ENCODE results near the gene UBE2V1. TPM values are rescaled to one million over a fixed set of nuclear protein-coding genes. Genes with fewer than 3 reads are reported as not detected.

The UBE2V1 gene
- total RNA-seq, 6 donors from 2014 or later, result 50.3 to 116 (median 69.9) TPM

DNA sequence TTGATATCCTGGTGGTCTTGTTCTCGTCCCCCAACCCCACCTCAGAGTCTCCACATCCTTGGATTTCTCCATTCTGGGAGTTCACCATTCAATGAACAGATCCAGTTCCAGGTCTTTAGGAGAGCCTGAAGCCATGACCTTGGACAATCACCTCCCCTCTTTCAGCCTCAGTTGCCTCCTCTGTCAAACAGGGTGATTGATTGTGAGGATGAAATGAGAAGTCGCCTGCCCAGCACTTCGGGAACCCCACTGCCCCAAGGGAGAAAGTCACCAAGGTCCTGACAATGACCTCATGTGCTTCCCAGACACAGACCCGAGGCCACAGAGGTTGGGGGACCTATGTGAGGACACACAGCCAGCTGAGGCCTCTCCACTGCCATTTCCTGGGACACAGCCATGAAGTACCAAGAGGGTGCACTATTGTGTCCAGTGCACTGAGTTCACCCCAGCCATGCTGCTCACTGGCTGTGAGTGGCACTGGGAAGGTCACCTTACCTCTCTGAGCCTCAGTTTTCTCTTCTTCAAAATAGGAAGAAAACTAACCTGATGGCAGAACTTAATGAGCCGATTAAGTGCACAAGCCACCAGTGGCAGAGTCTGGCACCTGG is 68.5 kb downstream of the UBE2V1 start:
- TF ChIP-seq POLR2AphosphoS5 (IDR thresholded peaks at IDR 0.05), result no peak
- TF ChIP-seq, protein P1, sequence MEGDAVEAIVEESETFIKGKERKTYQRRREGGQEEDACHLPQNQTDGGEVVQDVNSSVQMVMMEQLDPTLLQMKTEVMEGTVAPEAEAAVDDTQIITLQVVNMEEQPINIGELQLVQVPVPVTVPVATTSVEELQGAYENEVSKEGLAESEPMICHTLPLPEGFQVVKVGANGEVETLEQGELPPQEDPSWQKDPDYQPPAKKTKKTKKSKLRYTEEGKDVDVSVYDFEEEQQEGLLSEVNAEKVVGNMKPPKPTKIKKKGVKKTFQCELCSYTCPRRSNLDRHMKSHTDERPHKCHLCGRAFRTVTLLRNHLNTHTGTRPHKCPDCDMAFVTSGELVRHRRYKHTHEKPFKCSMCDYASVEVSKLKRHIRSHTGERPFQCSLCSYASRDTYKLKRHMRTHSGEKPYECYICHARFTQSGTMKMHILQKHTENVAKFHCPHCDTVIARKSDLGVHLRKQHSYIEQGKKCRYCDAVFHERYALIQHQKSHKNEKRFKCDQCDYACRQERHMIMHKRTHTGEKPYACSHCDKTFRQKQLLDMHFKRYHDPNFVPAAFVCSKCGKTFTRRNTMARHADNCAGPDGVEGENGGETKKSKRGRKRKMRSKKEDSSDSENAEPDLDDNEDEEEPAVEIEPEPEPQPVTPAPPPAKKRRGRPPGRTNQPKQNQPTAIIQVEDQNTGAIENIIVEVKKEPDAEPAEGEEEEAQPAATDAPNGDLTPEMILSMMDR (IDR thresholded peaks at IDR 0.05), result no peak
- TF ChIP-seq EP300 (IDR thresholded peaks at IDR 0.05), result no peak
- TF ChIP-seq POLR2A (IDR thresholded peaks at IDR 0.05), result no peak
- H3K27ac ChIP-seq, result peak overlapping the region; percentile 1 to 91 (median 42)
- WGBS, 2 donors, result 75 to 82% methylated on average over 5 of the region's 5 CpGs
- ATAC-seq (ENCODE audit: low FRiP score in 2 of 2) (no peak), DNase-seq (no peak)
- no peaks in the 10 kb centered on the region for H3K36me3 ChIP-seq
- no peak overlapping the region for H3K4me3 ChIP-seq
- H3K27me3 ChIP-seq, result no peaks in the 10 kb centered on the region
- peaks cover 40 to 50% (median 49%) of the 10 kb centered on the region in 4 donors for H3K4me1 ChIP-seq
- H3K9me3 ChIP-seq, result no peaks in the 10 kb centered on the region

DNA sequence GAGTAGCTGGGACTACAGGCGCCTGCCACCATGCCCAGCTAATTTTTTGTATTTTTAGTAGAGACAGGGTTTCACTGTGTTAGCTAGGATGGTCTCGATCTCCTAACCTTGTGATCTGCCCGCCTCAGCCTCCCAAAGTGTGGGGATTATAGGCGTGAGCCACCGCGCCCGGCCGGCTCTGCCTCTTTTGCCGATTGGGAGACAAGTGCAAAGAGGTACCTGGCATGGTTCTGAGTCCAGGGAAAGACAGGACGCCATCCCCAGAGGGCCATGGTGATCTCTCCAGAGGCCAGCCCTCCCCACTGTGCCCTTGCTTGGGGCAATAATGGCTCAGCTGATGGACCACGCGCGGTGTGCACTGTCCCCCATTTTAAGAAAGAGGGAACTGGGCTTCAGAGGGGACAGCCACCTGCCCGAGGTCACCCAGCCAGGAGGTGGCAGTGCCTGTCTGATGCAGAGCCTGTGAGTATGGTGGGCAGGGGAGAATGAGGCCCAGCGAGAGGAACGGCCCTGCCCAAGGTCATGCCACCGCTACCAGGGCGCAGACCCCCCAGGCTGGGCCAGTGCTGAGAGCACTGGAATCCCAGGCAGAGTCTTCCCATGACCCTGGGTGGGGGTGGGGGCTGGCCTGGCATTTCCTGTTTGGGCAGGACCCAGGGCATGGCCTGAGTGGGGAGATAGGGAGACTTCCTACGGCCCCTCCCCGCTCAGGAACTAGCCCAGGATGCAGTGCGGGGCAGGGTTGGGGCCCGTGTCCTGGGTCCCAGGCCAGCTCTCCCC is 69.2 kb downstream of the UBE2V1 start:
- peak in 1 of 2 donors; percentile 80 for DNase-seq

DNA sequence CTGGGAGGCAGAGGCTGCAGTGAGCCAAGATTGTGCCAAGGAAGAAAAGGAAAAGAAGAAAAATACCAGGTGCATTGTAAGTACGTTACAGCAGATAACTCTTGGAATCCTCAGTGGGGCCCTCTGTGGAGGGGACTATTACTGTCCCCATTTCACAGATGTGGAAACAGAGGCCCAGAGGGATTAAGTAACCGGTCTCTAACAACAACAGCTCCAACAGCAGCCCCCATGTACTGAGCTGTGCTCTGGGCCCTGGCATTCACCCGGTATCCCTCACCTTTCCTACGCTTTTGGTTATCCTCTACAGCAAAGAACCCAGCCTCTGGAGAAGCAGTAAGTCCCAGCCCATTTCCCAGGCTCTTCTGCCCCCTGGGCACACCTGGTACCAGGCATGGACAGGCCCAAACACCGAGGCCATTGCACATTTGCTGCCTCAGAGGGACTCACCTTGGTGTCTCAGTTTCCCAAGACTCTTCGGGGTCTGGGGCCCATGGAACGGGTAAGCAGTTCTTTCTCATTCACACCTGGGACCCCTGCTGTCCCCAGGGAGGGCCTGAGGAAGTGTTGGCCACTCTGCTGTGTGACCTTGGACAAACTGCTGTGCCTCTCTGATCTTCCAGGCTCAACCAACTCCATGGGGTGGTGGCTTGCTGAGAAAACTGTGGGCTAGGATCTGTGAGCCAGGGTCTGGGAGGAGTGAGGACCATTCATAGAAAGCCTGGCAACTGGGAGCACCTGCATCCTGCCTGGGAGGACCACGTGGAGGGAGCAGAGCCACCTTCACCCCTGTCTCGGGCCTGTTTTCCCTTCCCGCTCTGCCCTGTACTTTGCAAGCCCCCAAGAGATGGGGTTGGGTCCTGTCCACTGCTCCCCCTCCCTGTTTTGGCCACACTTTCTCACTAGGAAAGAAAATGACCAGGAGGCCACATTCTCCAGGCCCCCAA is 70.3 kb downstream of the UBE2V1 start:
- TF ChIP-seq EP300 (IDR thresholded peaks at IDR 0.05) (no peak), POLR2AphosphoS5 (IDR thresholded peaks at IDR 0.05) (no peak)
- TF ChIP-seq, protein P1 (IDR thresholded peaks at IDR 0.05), result no peak
- ATAC-seq (ENCODE audit: low FRiP score in 2 of 2), result no peak
- Histone ChIP-seq H3K4me3 (no peak overlapping the region), H3K4me1 (peaks cover 27 to 32% (median 32%) of the 10 kb centered on the region in 4 donors), H3K9me3 (no peaks in the 10 kb centered on the region), H3K36me3 (no peaks in the 10 kb centered on the region), H3K27ac (no peak overlapping the region), H3K27me3 (no peaks in the 10 kb centered on the region)
- 90 to 93% methylated on average over 10 of the region's 10 CpGs for WGBS, 2 donors
- no peak for DNase-seq

More for the DNA sequence above, 69.2 kb downstream of the UBE2V1 start:
- Histone ChIP-seq H3K27me3 (no peaks in the 10 kb centered on the region), H3K4me3 (no peak overlapping the region), H3K27ac (peak overlapping the region; percentile 1 to 91 (median 42)), H3K9me3 (no peaks in the 10 kb centered on the region), H3K4me1 (peaks cover 39 to 43% (median 43%) of the 10 kb centered on the region in 4 donors), H3K36me3 (no peaks in the 10 kb centered on the region)
- peak in 2 of 4 donors; percentile 10 to 24 for TF ChIP-seq EP300 (IDR thresholded peaks at IDR 0.05)
- TF ChIP-seq POLR2AphosphoS5 (IDR thresholded peaks at IDR 0.05), result peak in 1 of 2 donors; percentile 33
- TF ChIP-seq, protein P1 (IDR thresholded peaks at IDR 0.05), result no peak
- no peak for ATAC-seq (ENCODE audit: low FRiP score in 2 of 2)
- WGBS, 2 donors, result 88 to 93% methylated on average over 10 to 17 of the region's 22 CpGs

DNA sequence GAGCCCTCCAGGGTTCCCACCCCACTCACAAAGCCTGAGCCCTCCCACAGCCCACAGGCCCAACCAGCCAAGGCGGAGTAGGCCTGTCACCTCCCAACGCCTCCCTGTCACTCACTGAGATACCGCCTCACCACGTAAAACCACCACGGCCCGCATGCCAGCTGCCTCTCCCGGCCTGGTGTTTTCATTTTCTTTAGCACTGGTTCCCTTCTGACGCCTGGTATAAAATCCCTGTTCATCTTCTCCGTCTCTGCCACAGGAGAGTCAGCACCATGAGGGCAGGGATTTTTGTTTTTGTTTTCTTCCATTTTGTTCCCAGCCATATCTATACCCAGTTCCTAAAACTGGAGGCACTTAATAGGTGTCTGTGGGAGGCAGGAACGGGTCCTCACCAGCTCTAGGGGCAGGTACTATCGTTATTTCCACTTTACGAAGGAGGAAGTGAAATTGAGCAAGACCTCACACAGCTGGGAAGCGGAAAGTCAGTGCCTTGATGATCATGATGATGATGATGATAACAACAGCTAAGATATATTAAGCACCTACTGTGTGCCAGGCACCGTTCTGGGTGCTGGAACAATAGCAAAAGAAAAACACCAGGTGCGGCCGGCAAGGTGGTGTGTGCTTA is 71.6 kb downstream of the UBE2V1 start:
- no peaks in the 10 kb centered on the region for H3K27me3 ChIP-seq
- TF ChIP-seq POLR2A (IDR thresholded peaks at IDR 0.05), result no peak
- TF ChIP-seq EP300 (IDR thresholded peaks at IDR 0.05), result no peak
- TF ChIP-seq, protein P1 (IDR thresholded peaks at IDR 0.05), result no peak
- TF ChIP-seq POLR2AphosphoS5 (IDR thresholded peaks at IDR 0.05), result no peak
- no peak overlapping the region for H3K27ac ChIP-seq
- H3K9me3 ChIP-seq, result no peaks in the 10 kb centered on the region
- WGBS, 2 donors, result 64 to 73% methylated on average over 16 of the region's 16 CpGs
- peak in 1 of 2 donors; percentile 10 for ATAC-seq (ENCODE audit: low FRiP score in 2 of 2)
- H3K4me3 ChIP-seq, result no peak overlapping the region
- DNase-seq, result peak in 1 of 2 donors; percentile 32
- H3K36me3 ChIP-seq, result no peaks in the 10 kb centered on the region
- peaks cover 16 to 24% (median 20%) of the 10 kb centered on the region in 4 donors for H3K4me1 ChIP-seq
